Pancreas (tissue), 10 donors: ENCODE measurements around the gene HNRNPUL1. TPM values are rescaled to one million over a fixed set of nuclear protein-coding genes. Genes with fewer than 3 reads are reported as not detected.

ENCODE experiments used
- ATAC-seq, 4 donors: fragments of 200-7000 bp; cut with Tn5 transposase; one replicate each; pipeline versions ENCODE4 v1.8.0 to v1.9.1; 2020; ENCODE audit warnings: mild to moderate bottlenecking in 4 of 4, moderate library complexity in 4 of 4
- DNase-seq, 6 donors: peaks; one replicate each; pipeline ENCODE4 v3.0.0-alpha.2; 2020
- FAIRE-seq: peaks from 2 replicates; lab custom pipeline; 2012; peaks lifted over from hg19 to GRCh38; lab: Jason Lieb, UNC
- H3K27ac ChIP-seq, 4 donors: fragments of 200-600 bp; sonication (generic); 1 replicate in 3 of 4; 2 replicates in 1 of 4; pipeline versions ENCODE4 v1.5.0 to v1.8.0; 2020
- H3K27me3 ChIP-seq, 4 donors: fragments of 200-600 bp; one replicate each; pipeline ENCODE4 v1.8.0; 2021
- H3K36me3 ChIP-seq, 3 donors: fragments of 200-600 bp; sonication (generic) in 1 of 3; one replicate each; pipeline versions ENCODE4 v1.5.0 to v1.8.0; 2020 to 2021
- H3K4me1 ChIP-seq, 3 donors: fragments of 200-600 bp; one replicate each; pipeline ENCODE4 v1.8.0; 2021
- H3K4me3 ChIP-seq, 4 donors: fragments of 200-600 bp; sonication (generic) in 2 of 4; one replicate each; pipeline versions ENCODE4 v1.5.0 to v1.8.0; 2020 to 2021
- H3K9me3 ChIP-seq, 4 donors: fragments of 200-600 bp; one replicate each; pipeline ENCODE4 v1.8.0; 2021
- WGBS, 2 donors: extraction: QIAGEN DNeasy Blood & Tissue Kit; methylation state at CpG; one replicate each; pipeline ENCODE4 v1.1.7; 2013; 5-methylcytosine and 5-hydroxymethylcytosine counted together
- intact Hi-C, 3 donors: fragments of 100-400 bp; cut with DNase I; formaldehyde crosslinking; loops; one replicate each; pipeline versions ENCODE4 v1.11.1 to v1.14.2; 2022
- polyA plus RNA-seq, 2 donors: library from polyadenylated mRNA; stranded (reverse); fragments of 200-250 nt; gene quantifications; one replicate each; pipeline ENCODE4 v1.2.3, GENCODE V29; 2013
- total RNA-seq, 6 donors: library from RNA; stranded (reverse); fragmentation: NEBNext Ultra II Directional in 4 of 6; extraction: Animal tissue kit (Norgen Biotek cat#: 25700) in 4 of 6; gene quantifications; one replicate each; pipeline versions ENCODE4 v1.2.1 to v1.2.4, GENCODE V29; 2021 to 2023
- TF ChIP-seq, protein P1 (sequence below), 4 donors: fragments of 200-600 bp; sonication (generic) in 3 of 4; IDR thresholded peaks; one replicate each; pipeline versions ENCODE4 v1.5.0 to v1.8.0; 2021; ENCODE audit warnings: antibody characterized with exemption in 4 of 4
- donor health status: healthy with polysubstance abuse.
- donor health status: DM: no; HTN: no; CAD: no; lungs with moderate emphysema.
- donor health status: DM: no; HTN: no; CAD: no.
- donor health status: control.
- donor health status: control.
- donor health status: Bipolar disorder and iron deficiency.
- donor health status: DM: yes; HTN: yes; CAD: no.
- donor health status: DM: no; HTN: no; CAD: no.
- donor health status: DM: no; HTN: no; CAD: no.
- donor health status: DM: yes; HTN: yes; CAD: no.

The HNRNPUL1 gene
- total and polyA plus RNA-seq, 8 donors = 49.2 to 101 (median 82.1) TPM

DNA sequence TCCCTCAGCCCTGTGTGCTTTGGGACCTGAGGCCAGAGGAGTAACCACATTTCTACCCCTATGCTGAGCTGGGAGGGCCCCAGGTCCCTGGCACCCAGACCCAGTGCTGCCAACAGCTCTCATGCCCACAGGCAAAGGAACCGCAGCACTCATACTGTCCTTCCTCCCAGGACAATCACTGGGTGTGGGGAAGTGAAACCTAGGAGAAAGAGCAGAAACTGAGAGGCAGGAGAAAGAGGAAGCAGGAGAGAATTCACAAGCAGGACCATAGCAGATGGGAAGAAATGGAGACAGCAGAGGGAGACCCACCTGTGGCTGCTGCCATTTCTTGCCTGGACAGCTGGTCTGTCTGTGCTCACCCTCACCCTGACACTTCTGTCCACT lies 64.7 kb downstream of the HNRNPUL1 start:
- DNase-seq (no peak), FAIRE-seq (no peak), ATAC-seq (peak in 1 of 4 donors; percentile 2)
- intact Hi-C loops = no loop called here
- 77 to 83% methylated on average over 1 of the region's 1 CpG for WGBS, 2 donors
- H3K36me3 ChIP-seq = no peaks in the 10 kb centered on the region
- no peak overlapping the region for H3K4me3 ChIP-seq
- TF ChIP-seq, protein P1, sequence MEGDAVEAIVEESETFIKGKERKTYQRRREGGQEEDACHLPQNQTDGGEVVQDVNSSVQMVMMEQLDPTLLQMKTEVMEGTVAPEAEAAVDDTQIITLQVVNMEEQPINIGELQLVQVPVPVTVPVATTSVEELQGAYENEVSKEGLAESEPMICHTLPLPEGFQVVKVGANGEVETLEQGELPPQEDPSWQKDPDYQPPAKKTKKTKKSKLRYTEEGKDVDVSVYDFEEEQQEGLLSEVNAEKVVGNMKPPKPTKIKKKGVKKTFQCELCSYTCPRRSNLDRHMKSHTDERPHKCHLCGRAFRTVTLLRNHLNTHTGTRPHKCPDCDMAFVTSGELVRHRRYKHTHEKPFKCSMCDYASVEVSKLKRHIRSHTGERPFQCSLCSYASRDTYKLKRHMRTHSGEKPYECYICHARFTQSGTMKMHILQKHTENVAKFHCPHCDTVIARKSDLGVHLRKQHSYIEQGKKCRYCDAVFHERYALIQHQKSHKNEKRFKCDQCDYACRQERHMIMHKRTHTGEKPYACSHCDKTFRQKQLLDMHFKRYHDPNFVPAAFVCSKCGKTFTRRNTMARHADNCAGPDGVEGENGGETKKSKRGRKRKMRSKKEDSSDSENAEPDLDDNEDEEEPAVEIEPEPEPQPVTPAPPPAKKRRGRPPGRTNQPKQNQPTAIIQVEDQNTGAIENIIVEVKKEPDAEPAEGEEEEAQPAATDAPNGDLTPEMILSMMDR (IDR thresholded peaks at IDR 0.05) = no peak
- H3K27ac ChIP-seq = peak overlapping the region in 2 of 4 donors; percentile 76
- H3K9me3 ChIP-seq = no peaks in the 10 kb centered on the region
- H3K4me1 ChIP-seq = peaks cover 0 to 23% (median 0%) of the 10 kb centered on the region in 3 donors
- H3K27me3 ChIP-seq = no peaks in the 10 kb centered on the region

DNA sequence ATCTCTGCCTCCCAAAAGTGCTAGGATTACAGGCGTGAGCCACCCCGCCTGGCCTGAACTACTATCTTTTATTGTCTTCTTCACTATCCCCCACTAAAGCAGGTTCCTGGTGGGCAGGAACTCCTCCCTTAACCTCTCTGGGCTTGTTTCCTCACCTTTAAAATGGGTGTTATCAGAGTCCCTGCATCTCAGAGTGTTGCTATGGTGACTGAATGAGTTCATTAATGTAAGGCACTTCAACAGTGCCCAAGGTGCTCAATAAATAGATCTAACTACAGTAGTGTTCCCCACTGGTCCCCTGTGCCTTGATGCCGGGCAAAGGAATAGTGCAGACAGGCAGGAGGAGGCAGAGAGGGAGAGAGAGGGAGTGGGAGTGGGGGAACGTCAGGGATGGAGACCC lies 66.3 kb downstream of the HNRNPUL1 start:
- Histone ChIP-seq H3K27ac (no peak overlapping the region), H3K4me3 (no peak overlapping the region), H3K36me3 (no peaks in the 10 kb centered on the region), H3K4me1 (peaks cover 0 to 18% (median 0%) of the 10 kb centered on the region in 3 donors), H3K9me3 (no peaks in the 10 kb centered on the region), H3K27me3 (no peaks in the 10 kb centered on the region)
- 80 to 82% methylated on average over 4 of the region's 4 CpGs for WGBS, 2 donors
- FAIRE-seq = no peak
- TF ChIP-seq, protein P1 (IDR thresholded peaks at IDR 0.05) = no peak
- DNase-seq = no peak
- intact Hi-C loops = loop anchor here in 1 of 3 donors (10.0 kb wide), 1 partner anchor 114 kb away; the partner anchor contains the start of gene ERICH4
- ATAC-seq = no peak

DNA sequence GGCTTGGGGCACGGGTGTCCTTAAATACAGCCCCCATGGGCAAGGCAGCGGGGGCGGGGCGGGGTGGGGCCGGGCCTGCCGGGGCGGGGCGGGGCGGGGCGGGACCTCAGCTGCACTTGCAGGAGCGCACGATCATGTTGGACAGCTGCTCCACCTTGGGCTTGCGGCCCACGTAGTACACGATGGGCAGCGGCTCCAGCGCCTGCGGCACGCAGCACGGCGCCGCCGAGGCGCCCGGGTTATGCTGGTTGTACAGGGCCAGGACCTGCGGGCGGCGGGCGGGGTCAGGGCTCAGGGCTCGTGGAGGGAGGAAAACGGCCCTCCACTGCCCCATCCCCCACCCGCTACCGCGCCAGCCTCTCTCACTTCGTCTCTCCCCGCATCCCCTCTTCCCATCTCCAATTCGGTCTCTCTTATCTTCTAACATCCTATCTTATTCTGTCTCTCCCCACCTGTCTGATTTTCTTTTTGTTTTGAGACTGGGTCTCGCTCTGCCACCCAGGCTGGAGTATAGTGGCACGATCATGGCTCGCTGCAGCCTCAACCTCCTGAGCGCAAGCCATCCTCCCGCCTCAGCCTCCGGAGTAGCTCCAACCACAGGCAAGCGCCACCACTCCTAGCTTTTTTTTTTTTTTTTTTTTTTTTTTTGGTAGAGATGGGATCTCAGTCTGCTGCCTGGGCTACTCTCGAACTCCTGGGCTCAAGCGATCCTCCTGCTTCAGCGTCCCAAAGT lies 66.9 kb downstream of the HNRNPUL1 start:
- TF ChIP-seq, protein P1 (IDR thresholded peaks at IDR 0.05) = no peak
- no peaks in the 10 kb centered on the region for H3K36me3 ChIP-seq
- no peak overlapping the region for H3K4me3 ChIP-seq
- intact Hi-C loops = loop anchor here in 1 of 3 donors (10.0 kb wide), 1 partner anchor 114 kb away; the partner anchor contains the start of gene ERICH4
- ATAC-seq (no peak), DNase-seq (no peak), FAIRE-seq (no peak)
- no peaks in the 10 kb centered on the region for H3K9me3 ChIP-seq
- H3K27me3 ChIP-seq = no peaks in the 10 kb centered on the region
- WGBS, 2 donors = 63 to 65% methylated on average over 36 to 47 of the region's 47 CpGs
- peaks cover 0 to 13% (median 0%) of the 10 kb centered on the region in 3 donors for H3K4me1 ChIP-seq
- H3K27ac ChIP-seq = no peak overlapping the region

DNA sequence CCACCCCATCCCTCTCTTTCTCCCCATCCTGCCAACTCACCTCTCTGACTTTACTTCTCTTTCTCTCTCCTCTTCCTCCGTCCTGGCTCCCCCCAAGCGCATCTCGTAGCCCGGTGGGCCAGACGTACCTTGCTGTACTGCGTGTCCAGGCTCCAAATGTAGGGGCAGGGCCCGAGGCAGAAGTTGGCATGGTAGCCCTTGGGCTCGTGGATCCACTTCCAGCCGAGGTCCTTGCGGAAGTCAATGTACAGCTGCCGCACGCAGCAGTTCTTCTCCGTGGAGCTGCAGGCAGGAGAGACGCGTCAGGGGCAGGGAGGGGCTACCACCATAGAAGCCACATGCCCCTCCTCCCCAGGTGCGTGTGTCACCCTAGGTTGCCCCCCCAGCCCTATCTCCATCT lies 67.8 kb downstream of the HNRNPUL1 start:
- WGBS, 2 donors = 79 to 86% methylated on average over 16 of the region's 16 CpGs
- intact Hi-C loops = loop anchor here in 1 of 3 donors (10.0 kb wide), 1 partner anchor 113 kb away; the partner anchor contains the start of gene ERICH4
- no peak overlapping the region for H3K4me3 ChIP-seq
- ATAC-seq (no peak), DNase-seq (no peak), FAIRE-seq (no peak)
- no peaks in the 10 kb centered on the region for H3K36me3 ChIP-seq
- TF ChIP-seq, protein P1 (IDR thresholded peaks at IDR 0.05) = no peak
- no peaks in the 10 kb centered on the region for H3K27me3 ChIP-seq
- no peak overlapping the region for H3K27ac ChIP-seq
- H3K9me3 ChIP-seq = no peaks in the 10 kb centered on the region
- peaks cover 0 to 4% (median 0%) of the 10 kb centered on the region in 3 donors for H3K4me1 ChIP-seq

DNA sequence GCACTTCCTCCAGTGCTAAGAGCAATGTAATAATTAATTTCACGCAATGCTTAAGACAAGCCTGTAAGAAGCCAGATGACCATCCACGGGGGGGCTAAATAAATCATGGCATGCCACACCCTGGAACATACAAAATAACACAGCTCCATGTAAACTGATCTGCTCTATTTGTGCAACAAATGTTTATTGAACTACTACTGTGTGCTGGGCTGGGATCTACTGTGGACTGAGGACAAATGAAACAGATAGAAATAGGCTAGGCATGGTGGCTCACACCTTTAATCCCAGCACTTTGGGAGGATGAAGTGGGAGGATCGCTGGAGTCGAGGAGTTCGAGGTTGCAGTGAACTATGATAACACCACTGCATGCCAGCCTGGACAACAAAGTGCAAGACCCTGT lies 68.3 kb downstream of the HNRNPUL1 start:
- no peaks in the 10 kb centered on the region for H3K27me3 ChIP-seq
- 85 to 90% methylated on average over 5 of the region's 5 CpGs for WGBS, 2 donors
- H3K36me3 ChIP-seq = no peaks in the 10 kb centered on the region
- intact Hi-C loops = loop anchor here in 1 of 3 donors (10.0 kb wide), 1 partner anchor 112 kb away; the partner anchor contains the start of gene ERICH4
- DNase-seq (no peak), FAIRE-seq (no peak), ATAC-seq (no peak)
- H3K27ac ChIP-seq = no peak overlapping the region
- H3K4me3 ChIP-seq = no peak overlapping the region
- TF ChIP-seq, protein P1 (IDR thresholded peaks at IDR 0.05) = no peak
- H3K9me3 ChIP-seq = no peaks in the 10 kb centered on the region
- H3K4me1 ChIP-seq = no peaks in the 10 kb centered on the region
